HepG2 (cell line): ENCODE data around the gene RAC3. TPM values are rescaled to one million over a fixed set of nuclear protein-coding genes. Genes with fewer than 3 reads are reported as not detected.
A peak's percentile ranks its signal among the peaks of the same experiment; 100 is the strongest.

Experiments
- AGO2 ChIP-seq: fragments of 200-400 bp; formaldehyde crosslinking; optimal IDR thresholded peaks from 2 replicates; pipeline ENCODE3; 2017; ENCODE audit warnings: mild to moderate bottlenecking, low read depth, low read length, moderate library complexity
- GABPB1 ChIP-seq: IDR thresholded peaks from 2 replicates; pipeline ENCODE4 v1.6.1; 2016; ENCODE audit warnings: mild to moderate bottlenecking, missing genetic modification reagents, moderate library complexity, missing compliant biosample characterization
- IKZF4 ChIP-seq: sonication (generic); formaldehyde crosslinking; IDR thresholded peaks from 2 replicates; pipeline ENCODE4 v1.5.1; 2020; ENCODE audit warnings: borderline replicate concordance, mild to moderate bottlenecking, low read depth, missing genetic modification reagents; ENCODE audit errors: not compliant biosample characterization
- KAT2B ChIP-seq: fragments of 150-350 bp; IDR thresholded peaks from 2 replicates; pipeline ENCODE4 v1.6.1; 2014; ENCODE audit warnings: low read depth, low read length, borderline replicate concordance
- MAZ ChIP-seq, 2 experiments: sonication (generic) in 1 of 2; formaldehyde crosslinking in 1 of 2; IDR thresholded peaks; 2 replicates each; pipeline versions ENCODE4 v1.5.0 to v1.6.1; 2012 to 2020; ENCODE audit warnings: low read depth in 2 of 2, mild to moderate bottlenecking in 2 of 2, borderline replicate concordance in 1 of 2, improper control_type of control experiment in 1 of 2, low read length in 1 of 2, missing genetic modification reagents in 1 of 2, moderate library complexity in 1 of 2
- NR3C1 ChIP-seq: sonication (generic); formaldehyde crosslinking; IDR thresholded peaks from 2 replicates; pipeline ENCODE4 v1.4.0; 2020; ENCODE audit warnings: missing genetic modification reagents
- PCBP1 ChIP-seq: fragments of 200-400 bp; formaldehyde crosslinking; IDR thresholded peaks from 2 replicates; pipeline ENCODE4 v1.6.1; 2017; ENCODE audit warnings: mild to moderate bottlenecking, low read depth, low read length, borderline replicate concordance
- PTBP1 ChIP-seq: fragments of 200-400 bp; formaldehyde crosslinking; IDR thresholded peaks from 2 replicates; pipeline ENCODE4 v1.6.1; 2018; ENCODE audit warnings: low read length, low read depth; ENCODE audit not compliant: poor library complexity, severe bottlenecking
- ZNF230 ChIP-seq: sonication (generic); formaldehyde crosslinking; IDR thresholded peaks from 2 replicates; pipeline ENCODE4 v1.4.0; 2020; ENCODE audit warnings: mild to moderate bottlenecking, missing genetic modification reagents
- ZNF614 ChIP-seq: IDR thresholded peaks from 2 replicates; pipeline ENCODE4 v1.6.1; 2018; ENCODE audit warnings: missing biosample characterization, missing genetic modification reagents, inconsistent platforms, borderline replicate concordance
- ZNF644 ChIP-seq: IDR thresholded peaks from 2 replicates; pipeline ENCODE4 v1.6.1; 2016; ENCODE audit warnings: low read depth
- ZNF724P ChIP-seq: sonication (generic); formaldehyde crosslinking; IDR thresholded peaks from 2 replicates; pipeline ENCODE4 v1.8.0; 2022; ENCODE audit warnings: missing genetic modification reagents, borderline replicate concordance
- ZNF891 ChIP-seq: sonication (generic); formaldehyde crosslinking; IDR thresholded peaks from 2 replicates; pipeline ENCODE4 v1.5.0; 2020; ENCODE audit warnings: mild to moderate bottlenecking, missing genetic modification reagents
- polyA plus RNA-seq, 8 experiments: library from polyadenylated mRNA; depleted of rRNA in 3 of 8; stranded (reverse) in 7 of 8; unstranded in 1 of 8; fragments of >200 nt; fragmentation: Illumina TruSeq in 4 of 8; extraction: Trizol in 4 of 8; gene quantifications; 2 replicates each; pipeline versions ENCODE4 v1.2.1 to v1.2.3, GENCODE V29; 2011 to 2016; ENCODE audit warnings: low read depth in 4 of 8, missing spikeins in 1 of 8, mixed read lengths in 1 of 8; ENCODE audit not compliant: insufficient read depth in 1 of 8
- total RNA-seq, 5 experiments: library from RNA; depleted of rRNA; stranded (reverse); fragments of >200 nt; fragmentation: Illumina TruSeq; extraction: Trizol; gene quantifications; 2 replicates each; pipeline ENCODE4 v1.2.3, GENCODE V29; 2016; ENCODE audit warnings: low read depth in 1 of 5
- TF ChIP-seq, protein P1 (sequence below): sonication (generic); formaldehyde crosslinking; IDR thresholded peaks from 2 replicates; pipeline ENCODE4 v1.5.1; 2020; ENCODE audit warnings: missing genetic modification reagents, mild to moderate bottlenecking, borderline replicate concordance
- TF ChIP-seq, protein P2 (sequence below): sonication (generic); formaldehyde crosslinking; IDR thresholded peaks from 2 replicates; pipeline ENCODE4 v1.4.0; 2020; ENCODE audit warnings: mild to moderate bottlenecking, missing genetic modification reagents
- TF ChIP-seq, protein P3 (sequence below), 2 experiments: fragments of 450-650 bp in 1 of 2; sonication (generic) in 1 of 2; formaldehyde crosslinking; IDR thresholded peaks; 2 replicates each; pipeline versions ENCODE4 v1.5.0 to v1.8.0; 2020 to 2022; ENCODE audit warnings: mild to moderate bottlenecking in 1 of 2, missing genetic modification reagents in 1 of 2
- TF ChIP-seq, protein P4 (sequence below): sonication (generic); formaldehyde crosslinking; IDR thresholded peaks from 2 replicates; pipeline ENCODE4 v1.5.0; 2020; ENCODE audit warnings: mild to moderate bottlenecking, missing genetic modification reagents
- TF ChIP-seq, protein P5 (sequence below): sonication (generic); formaldehyde crosslinking; IDR thresholded peaks from 2 replicates; pipeline ENCODE4 v1.4.0; 2020; ENCODE audit warnings: missing genetic modification reagents

RAC3 gene
- total and polyA plus RNA-seq, 2 of the 13 experiments (the other 11 are each of a cell fraction or from before 2014, with no cell fraction given): 10.5 to 21.3 TPM

DNA sequence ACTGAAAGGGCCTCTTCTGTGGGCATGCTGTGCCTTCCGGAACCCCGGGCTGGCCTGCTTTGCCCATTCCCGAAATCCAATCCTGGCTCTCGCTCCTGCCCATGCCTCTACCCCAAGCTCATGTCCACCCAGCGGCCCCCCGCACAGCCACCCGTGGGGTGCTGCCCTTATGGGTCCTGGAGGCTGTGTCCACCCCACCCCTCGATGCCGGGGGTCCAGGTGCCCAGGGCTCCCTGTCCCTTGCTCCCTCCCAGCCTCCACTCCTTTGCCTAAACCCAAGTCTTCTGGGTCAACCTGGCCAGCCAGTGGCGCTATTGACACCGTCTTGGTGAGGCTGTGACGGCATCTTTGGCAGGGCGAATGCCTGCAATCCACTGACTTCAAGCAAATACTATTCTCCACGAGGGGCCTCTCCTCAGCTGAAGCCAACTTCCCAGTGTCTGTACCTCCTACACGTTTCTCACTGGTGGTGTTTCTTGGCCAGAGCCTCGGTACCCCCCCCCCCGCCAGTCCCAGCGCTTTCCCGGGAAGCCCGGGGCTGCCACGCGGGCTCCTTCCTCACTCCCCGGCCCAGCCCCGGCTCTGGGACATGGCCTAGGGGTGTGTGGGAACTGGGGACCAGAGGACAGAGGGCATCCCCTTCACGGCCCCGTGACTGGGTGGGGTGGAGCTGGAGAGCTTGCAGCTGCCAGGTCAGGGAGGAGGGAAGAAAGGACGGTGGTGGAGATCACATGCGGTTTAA lies 46.3 kb downstream of the RAC3 start (continued):
- TF ChIP-seq, protein P1, sequence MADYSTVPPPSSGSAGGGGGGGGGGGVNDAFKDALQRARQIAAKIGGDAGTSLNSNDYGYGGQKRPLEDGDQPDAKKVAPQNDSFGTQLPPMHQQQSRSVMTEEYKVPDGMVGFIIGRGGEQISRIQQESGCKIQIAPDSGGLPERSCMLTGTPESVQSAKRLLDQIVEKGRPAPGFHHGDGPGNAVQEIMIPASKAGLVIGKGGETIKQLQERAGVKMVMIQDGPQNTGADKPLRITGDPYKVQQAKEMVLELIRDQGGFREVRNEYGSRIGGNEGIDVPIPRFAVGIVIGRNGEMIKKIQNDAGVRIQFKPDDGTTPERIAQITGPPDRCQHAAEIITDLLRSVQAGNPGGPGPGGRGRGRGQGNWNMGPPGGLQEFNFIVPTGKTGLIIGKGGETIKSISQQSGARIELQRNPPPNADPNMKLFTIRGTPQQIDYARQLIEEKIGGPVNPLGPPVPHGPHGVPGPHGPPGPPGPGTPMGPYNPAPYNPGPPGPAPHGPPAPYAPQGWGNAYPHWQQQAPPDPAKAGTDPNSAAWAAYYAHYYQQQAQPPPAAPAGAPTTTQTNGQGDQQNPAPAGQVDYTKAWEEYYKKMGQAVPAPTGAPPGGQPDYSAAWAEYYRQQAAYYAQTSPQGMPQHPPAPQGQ (CRISPR knock-in tag): no peak
- TF ChIP-seq, protein P2, sequence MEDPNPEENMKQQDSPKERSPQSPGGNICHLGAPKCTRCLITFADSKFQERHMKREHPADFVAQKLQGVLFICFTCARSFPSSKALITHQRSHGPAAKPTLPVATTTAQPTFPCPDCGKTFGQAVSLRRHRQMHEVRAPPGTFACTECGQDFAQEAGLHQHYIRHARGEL (CRISPR knock-in tag): no peak
- TF ChIP-seq AGO2 (peak; percentile 99), PTBP1 (no peak), GABPB1 (0 out of 2 replicates have a peak, but pooled peaks have one; percentile 0), IKZF4 (CRISPR knock-in tag) (no peak), KAT2B (no peak), NR3C1 (CRISPR knock-in tag) (no peak), ZNF891 (CRISPR knock-in tag) (no peak), MAZ (IDR thresholded peaks at IDR 0.05; ENCODE audit: borderline replicate concordance, low read depth, low read length) (no peak), MAZ (CRISPR knock-in tag; IDR thresholded peaks at IDR 0.05; ENCODE audit: low read depth) (no peak), ZNF230 (CRISPR knock-in tag) (0 out of 2 replicates have a peak, but pooled peaks have one; percentile 48), ZNF614 (CRISPR knock-in tag) (no peak), ZNF724P (CRISPR knock-in tag) (0 out of 2 replicates have a peak, but pooled peaks have one; percentile 9), ZNF644 (CRISPR knock-in tag) (no peak), PCBP1 (0 out of 2 replicates have a peak, but pooled peaks have one; percentile 37)
- TF ChIP-seq, protein P3, sequence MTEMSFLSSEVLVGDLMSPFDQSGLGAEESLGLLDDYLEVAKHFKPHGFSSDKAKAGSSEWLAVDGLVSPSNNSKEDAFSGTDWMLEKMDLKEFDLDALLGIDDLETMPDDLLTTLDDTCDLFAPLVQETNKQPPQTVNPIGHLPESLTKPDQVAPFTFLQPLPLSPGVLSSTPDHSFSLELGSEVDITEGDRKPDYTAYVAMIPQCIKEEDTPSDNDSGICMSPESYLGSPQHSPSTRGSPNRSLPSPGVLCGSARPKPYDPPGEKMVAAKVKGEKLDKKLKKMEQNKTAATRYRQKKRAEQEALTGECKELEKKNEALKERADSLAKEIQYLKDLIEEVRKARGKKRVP (CRISPR knock-in tag; IDR thresholded peaks at IDR 0.05): no peak
- TF ChIP-seq, protein P4, sequence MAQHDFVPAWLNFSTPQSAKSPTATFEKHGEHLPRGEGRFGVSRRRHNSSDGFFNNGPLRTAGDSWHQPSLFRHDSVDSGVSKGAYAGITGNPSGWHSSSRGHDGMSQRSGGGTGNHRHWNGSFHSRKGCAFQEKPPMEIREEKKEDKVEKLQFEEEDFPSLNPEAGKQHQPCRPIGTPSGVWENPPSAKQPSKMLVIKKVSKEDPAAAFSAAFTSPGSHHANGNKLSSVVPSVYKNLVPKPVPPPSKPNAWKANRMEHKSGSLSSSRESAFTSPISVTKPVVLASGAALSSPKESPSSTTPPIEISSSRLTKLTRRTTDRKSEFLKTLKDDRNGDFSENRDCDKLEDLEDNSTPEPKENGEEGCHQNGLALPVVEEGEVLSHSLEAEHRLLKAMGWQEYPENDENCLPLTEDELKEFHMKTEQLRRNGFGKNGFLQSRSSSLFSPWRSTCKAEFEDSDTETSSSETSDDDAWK (CRISPR knock-in tag): no peak
- TF ChIP-seq, protein P5, sequence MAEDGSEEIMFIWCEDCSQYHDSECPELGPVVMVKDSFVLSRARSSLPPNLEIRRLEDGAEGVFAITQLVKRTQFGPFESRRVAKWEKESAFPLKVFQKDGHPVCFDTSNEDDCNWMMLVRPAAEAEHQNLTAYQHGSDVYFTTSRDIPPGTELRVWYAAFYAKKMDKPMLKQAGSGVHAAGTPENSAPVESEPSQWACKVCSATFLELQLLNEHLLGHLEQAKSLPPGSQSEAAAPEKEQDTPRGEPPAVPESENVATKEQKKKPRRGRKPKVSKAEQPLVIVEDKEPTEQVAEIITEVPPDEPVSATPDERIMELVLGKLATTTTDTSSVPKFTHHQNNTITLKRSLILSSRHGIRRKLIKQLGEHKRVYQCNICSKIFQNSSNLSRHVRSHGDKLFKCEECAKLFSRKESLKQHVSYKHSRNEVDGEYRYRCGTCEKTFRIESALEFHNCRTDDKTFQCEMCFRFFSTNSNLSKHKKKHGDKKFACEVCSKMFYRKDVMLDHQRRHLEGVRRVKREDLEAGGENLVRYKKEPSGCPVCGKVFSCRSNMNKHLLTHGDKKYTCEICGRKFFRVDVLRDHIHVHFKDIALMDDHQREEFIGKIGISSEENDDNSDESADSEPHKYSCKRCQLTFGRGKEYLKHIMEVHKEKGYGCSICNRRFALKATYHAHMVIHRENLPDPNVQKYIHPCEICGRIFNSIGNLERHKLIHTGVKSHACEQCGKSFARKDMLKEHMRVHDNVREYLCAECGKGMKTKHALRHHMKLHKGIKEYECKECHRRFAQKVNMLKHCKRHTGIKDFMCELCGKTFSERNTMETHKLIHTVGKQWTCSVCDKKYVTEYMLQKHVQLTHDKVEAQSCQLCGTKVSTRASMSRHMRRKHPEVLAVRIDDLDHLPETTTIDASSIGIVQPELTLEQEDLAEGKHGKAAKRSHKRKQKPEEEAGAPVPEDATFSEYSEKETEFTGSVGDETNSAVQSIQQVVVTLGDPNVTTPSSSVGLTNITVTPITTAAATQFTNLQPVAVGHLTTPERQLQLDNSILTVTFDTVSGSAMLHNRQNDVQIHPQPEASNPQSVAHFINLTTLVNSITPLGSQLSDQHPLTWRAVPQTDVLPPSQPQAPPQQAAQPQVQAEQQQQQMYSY: peak; percentile 75
